Stimulated activated CD4-positive, alpha-beta T cell treated with anti-CD3 and anti-CD28 coated beads, Interleukin-4, amount 100 ng/mL, for 1 hour (primary cell): Measurements from ENCODE around the gene ARHGAP45.
A peak's percentile ranks its signal among the peaks of the same experiment; 100 is the strongest.

Experiments
- DNase-seq: peaks from one replicate; pipeline ENCODE4 v3.0.0-alpha.2; 2020

Gene ARHGAP45

DNA sequence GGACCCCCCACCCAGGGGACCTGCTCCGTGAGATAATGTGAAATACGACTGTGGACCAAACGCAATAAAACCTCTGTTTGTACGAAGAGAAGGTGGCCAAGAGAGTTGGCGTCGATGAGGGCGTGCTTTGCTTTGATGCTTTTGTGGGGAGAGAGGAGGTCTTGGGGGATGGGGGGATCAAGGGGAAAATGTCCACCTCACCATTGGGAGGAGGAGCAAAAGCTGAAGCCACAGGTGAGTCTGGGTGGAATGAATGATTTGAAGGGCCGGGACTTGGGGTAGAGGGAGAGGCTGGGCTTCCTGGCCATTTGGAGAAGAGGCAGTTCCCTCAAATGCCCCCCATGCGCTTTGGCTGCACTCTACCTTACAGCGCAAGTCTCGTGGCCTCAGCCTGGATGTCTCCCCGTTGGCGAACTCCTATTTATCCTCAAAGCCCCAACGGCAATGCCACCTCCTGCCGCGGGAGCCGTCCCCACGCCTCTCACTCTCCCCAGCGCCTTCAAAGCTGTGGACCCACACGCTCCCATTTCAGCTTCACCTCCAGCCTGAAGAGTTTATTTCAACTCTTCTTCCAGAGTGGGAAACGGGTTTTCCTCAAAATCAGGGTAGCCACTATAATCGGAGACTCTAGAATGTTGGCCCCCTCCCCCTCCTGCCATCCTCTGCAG, 27.9 kb upstream of the ARHGAP45 start:
- DNase-seq: no peak

DNA sequence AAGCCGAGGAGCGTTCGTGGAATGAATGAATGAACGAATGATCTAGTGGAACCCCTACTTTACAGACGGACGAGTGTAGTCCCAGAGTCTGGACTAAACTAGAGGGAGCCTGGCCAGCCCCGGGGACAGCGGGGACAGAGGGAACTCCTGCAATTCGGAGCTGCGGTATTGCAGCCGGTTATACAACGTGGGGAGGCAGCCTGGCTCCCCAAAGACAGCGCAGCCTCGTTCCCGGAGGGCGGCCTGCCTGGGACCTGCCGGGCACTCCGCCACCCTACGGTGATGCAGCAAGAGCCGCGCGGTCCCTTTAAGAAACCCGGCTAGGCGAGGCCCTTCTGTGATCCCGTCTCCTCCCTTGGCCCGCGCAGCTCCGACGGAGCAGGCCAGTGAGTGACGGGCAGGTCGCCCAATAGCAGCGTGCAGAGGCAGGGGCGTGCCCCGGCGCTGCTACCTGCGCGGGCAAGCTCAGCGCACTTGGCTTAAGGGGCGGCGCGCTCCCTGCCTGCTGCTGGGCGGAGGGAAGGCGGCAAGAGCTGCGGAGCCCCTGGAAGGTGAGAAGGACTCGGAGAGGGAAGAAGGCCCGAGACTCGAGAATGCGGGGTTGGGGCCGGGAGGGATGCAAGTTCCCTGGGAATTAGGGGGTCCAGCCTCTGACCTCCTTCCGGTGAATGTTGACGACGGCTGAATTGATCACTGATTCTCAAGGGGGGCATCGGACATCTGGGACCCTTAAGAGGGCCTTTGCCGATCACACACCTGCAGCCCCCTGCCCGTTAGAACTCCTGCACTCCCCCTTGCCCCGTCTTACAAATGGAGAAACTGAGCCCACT, 27.1 kb upstream of the ARHGAP45 start, which contains the start of gene ABCA7:
Gene ABCA7 (plus strand): TSS at position 462 of the 830 bp plus-strand sequence. CDS start 1,255 bp downstream, outside the sequence.
- peak; percentile 100 for DNase-seq

GRCh38 chr19:1040476-1041271, 26.3 kb upstream of the ARHGAP45 start:
- DNase-seq: peak; percentile 90

GRCh38 chr19:1041272-1041834, 25.6 kb upstream of the ARHGAP45 start:
- DNase-seq: no peak

GRCh38 chr19:1041835-1042685, 24.9 kb upstream of the ARHGAP45 start:
- DNase-seq: no peak

- DNase-seq: no peak
Measured at GRCh38 chr19:1042689-1043511, 24.1 kb upstream of the ARHGAP45 start.

- DNase-seq: peak; percentile 61
Measured at GRCh38 chr19:1045247-1045603, 21.7 kb upstream of the ARHGAP45 start.

GRCh38 chr19:1046117-1046626, 20.8 kb upstream of the ARHGAP45 start:
- DNase-seq: no peak

DNA sequence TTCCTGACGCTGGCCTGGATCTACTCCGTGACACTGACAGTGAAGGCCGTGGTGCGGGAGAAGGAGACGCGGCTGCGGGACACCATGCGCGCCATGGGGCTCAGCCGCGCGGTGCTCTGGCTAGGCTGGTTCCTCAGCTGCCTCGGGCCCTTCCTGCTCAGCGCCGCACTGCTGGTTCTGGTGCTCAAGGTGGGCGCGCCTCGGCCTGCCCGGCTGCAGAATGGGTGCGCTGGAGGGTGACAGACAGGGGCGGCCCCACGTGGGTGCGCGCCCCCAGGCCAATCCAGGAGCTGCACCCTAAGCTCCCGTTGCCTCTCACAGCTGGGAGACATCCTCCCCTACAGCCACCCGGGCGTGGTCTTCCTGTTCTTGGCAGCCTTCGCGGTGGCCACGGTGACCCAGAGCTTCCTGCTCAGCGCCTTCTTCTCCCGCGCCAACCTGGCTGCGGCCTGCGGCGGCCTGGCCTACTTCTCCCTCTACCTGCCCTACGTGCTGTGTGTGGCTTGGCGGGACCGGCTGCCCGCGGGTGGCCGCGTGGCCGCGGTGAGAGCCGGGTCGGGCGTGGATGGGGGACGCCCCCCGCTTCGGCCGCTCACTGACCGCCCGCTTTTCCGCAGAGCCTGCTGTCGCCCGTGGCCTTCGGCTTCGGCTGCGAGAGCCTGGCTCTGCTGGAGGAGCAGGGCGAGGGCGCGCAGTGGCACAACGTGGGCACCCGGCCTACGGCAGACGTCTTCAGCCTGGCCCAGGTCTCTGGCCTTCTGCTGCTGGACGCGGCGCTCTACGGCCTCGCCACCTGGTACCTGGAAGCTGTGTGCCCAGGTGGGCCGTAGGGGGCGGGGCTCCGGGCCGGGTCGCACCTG, 19.9 kb upstream of the ARHGAP45 start:
- no peak for DNase-seq

DNA sequence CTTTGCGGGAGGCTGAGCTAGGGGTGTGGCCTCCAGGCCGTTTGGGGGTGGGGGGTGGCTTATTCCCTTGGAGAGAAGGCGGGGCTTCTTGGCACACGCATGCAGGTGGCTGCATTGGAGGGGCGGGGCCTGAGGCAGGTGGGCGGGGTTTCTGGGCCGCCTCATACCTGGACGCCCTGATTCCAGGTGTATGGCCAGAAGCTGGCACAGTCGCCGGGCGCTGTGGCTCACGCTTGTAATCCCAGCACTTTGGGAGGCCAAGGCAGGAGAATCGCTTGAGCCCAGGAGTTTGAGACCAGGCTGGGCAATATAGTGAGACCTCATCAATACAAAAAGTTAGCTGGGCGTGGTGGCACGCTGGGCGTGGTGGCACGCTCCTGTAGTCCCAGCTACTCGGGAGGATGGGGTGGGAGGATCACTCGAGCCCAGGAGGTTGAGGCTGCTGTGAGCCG, 19.2 kb upstream of the ARHGAP45 start:
- no peak for DNase-seq

DNA sequence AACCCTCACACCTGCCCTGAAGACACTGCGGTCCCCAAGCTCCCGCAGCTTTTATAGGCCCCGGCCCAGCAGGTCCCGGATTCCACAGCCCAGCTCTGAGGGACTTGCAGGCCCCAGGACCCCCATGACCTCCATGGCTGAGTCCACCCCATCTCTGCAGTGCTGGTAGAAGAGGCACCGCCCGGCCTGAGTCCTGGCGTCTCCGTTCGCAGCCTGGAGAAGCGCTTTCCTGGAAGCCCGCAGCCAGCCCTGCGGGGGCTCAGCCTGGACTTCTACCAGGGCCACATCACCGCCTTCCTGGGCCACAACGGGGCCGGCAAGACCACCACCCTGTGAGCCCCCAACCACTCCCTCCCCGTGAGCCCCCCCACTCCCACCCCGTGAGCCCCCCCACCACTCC, 17.9 kb upstream of the ARHGAP45 start:
- no peak for DNase-seq

GRCh38 chr19:1049800-1050199, 17.2 kb upstream of the ARHGAP45 start:
- DNase-seq: no peak

DNA sequence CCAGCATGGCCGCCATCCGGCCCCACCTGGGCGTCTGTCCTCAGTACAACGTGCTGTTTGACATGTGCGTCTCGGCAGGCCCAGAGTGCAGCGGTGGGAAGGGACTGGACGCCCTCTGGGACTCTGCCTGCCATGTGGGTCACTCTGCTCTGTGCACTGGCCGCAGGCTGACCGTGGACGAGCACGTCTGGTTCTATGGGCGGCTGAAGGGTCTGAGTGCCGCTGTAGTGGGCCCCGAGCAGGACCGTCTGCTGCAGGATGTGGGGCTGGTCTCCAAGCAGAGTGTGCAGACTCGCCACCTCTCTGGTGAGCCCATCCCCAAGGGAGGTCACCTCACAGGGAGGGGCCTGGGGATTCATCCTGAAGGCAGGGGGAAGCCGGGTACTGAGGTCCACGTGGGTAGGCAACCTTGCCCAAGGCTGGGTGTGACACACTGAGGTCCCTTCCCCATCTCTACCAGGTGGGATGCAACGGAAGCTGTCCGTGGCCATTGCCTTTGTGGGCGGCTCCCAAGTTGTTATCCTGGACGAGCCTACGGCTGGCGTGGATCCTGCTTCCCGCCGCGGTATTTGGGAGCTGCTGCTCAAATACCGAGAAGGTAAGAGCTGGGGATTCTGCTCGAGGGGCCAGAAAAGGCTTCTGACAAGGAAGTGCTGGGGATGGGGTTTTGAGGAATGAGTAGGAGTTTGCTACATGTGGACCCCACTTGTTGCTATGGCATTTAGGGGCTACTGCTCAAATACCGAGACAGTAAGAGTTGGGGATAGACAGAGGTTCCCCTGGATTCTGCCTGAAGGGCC, 15.8 kb upstream of the ARHGAP45 start:
- DNase-seq: no peak

DNA sequence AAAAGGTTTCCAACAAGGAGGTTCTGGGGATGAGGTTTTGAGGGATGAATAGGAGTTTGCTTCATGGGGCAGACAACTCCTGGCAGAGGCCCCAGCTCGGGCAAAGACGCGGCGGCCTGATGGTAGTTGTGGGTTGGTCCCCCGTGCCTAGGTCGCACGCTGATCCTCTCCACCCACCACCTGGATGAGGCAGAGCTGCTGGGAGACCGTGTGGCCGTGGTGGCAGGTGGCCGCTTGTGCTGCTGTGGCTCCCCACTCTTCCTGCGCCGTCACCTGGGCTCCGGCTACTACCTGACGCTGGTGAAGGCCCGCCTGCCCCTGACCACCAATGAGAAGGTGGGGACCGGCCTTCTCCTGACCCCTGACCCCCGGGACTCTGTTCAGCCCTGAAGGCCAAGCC, 15.2 kb upstream of the ARHGAP45 start:
- DNase-seq: no peak

DNA sequence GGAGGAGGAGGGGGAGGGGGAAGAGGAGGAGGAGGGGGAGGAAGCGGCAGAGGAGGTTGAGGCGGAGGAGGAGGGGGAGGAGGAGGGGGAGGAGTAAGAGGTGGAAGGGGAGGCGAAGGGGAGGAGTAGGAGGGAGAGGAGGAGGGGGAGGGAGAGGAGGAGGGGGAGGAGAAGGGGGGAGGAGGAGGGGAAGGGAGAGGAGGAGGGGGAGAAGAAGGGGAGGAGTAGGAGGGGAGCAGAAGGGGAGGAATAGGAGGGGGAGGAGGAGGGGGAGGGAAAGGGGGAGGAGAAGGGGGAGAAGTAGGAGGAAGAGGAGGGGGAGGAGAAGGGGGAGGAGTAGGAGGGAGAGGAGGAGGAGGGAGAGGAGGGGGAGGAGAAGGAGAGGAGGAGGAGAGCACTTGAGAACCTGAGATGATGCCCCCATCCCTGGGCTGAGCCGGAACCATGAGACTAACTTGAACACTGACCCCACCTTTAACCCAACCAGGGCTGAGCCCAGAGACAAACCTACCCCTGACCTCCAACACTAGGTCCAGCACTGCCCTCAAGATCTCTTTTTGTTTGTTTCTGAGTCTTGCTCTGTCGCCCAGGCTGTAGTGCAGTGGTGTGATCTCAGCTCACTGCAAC, 14.5 kb upstream of the ARHGAP45 start:
- DNase-seq: no peak

DNA sequence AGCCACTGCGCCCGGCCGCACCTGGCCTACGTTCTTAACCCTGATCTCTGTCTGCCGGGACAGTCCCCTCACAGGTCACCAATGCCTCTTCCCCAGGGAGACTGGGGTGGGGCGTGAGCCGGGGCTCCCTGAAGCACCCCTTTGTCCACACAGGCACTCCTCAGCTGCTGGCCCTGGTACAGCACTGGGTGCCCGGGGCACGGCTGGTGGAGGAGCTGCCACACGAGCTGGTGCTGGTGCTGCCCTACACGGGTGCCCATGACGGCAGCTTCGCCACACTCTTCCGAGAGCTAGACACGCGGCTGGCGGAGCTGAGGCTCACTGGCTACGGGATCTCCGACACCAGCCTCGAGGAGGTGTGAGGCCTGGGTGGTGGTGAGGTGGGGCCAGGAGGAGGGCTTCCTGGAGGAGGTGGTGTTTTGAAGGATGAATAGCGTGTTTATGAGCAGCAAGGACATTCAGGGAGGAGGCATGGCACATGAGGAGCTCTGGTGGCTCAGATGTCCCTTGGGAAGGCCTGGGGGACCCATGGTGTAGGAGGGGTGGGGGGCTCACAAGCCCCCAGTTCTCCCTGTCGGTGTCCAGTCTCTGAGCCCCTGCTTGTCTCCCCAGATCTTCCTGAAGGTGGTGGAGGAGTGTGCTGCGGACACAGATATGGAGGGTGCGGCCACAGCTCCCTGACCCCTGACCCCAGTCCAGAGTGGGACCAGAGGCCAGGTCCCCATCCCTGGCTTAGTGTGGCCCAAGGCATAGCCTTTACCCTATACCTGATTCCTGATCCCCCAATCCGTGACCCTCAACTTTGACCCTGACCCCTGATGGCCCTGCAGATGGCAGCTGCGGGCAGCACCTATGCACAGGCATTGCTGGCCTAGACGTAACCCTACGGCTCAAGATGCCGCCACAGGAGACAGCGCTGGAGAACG, 13.5 kb upstream of the ARHGAP45 start:
- no peak for DNase-seq
